HG03280 (cell line): ENCODE measurements around the gene ZNRF3.
"Not testable (repeated sequence)": the region's sequence is repeated elsewhere in the genome, so short reads cannot be mapped to it uniquely, and the experiment has no call there.

Experiments used
- ATAC-seq: cut with Tn5 transposase; IDR thresholded peaks from one replicate; pipeline ENCODE4 v1.9.1; 2021; ENCODE audit warnings: mild to moderate bottlenecking, moderate library complexity; ENCODE audit not compliant: unreplicated experiment

ZNRF3 gene

GRCh38 chr22:28905256-28905832, 22.0 kb downstream of the ZNRF3 start:
- ATAC-seq = no peak

DNA sequence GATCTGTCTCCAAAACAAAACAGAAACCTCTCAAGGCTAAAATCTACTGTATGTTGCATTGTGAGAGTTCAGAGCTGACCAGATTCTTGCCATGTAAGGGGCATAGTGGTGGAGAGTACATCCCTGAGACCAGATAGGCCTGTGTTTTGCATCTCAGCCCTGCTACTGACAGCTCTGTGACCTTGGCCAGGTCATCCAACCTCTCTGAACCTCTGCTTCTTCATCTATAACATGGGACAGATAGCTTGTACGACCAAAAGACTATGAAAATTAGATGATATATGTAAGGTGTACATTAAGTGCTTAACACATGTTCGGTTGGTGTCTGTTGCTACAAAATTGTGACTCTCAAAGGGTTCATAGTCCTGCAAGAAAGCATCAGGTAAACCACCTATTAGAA, 22.9 kb downstream of the ZNRF3 start:
- ATAC-seq = no peak

GRCh38 chr22:28907311-28908008, 24.1 kb downstream of the ZNRF3 start:
- ATAC-seq = no peak

DNA sequence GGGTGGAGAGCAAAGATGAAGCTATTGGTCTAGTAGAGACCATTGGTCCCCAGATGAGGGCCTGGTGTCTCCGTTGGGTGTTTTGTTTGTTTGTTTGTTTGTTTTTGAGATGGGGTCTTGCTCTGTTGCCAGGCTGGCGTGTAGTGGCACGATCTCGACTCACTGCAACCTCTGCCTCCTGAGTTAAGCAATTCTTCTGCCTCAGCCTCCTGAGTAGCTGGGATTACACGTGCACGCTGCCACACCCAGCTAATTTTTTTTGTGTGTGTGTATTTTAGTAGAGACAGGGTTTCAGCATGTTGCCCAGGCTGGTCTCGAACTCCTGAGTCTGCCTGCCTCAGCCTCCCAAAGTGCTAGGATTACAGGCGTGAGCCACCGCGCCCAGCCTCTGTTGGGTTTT, 25.4 kb downstream of the ZNRF3 start:
- not testable (repeated sequence) for ATAC-seq

GRCh38 chr22:28909375-28909774, 26.0 kb downstream of the ZNRF3 start:
- no peak for ATAC-seq

DNA sequence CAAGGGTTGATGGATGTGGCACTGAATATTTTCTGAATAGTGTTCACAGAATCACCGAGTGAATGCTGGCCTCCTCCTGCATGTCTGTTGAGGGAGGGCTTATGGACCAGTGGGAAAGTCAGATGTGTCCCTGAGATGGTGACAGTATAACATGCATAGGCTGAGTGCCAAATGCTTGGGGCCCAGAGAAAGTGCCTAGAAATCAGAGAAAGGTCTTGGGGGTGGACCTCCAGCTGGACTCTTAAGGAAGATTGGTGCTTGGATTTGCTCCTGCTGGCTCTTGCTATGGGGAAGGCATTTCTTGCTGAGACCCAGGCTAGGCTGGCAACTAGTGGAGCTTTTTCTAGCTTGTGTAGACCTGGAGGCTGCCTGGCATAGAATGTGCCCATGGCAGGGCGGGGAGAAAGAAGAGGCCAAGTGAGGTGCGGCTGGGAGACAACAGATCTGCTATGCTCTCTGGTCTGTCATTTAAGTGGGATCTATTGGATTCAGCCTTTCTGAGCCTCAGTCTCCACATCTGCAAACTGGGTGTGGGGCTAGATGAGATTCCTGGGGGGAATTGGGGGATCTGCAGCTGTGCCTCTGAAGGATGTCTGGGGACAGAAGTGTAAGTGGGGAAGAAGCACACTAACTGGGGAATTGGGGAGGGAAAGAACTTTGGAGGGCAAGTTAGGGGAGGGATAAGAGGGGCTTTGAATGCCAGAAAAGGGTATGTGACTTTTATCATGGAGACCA, 27.4 kb downstream of the ZNRF3 start:
- ATAC-seq = no peak

DNA sequence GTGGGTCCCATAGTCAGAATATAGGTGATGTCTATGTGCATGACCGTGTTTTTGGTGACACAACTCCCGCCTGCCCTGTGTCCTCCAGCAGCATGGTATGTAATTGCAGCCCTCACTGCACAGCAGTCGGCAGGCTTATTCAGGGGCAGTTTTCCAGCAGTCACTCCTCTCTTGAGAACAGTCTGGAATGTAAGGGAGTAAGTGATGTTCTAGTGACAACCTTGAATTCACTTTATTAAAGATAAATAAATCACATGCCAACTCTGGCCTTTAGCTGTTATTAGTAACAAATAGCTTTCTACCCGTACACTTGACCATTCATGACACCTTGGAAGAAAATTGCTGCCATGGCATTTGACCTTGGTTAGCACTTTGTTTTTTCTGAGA, 27.9 kb downstream of the ZNRF3 start:
- ATAC-seq = no peak

GRCh38 chr22:28911777-28912669, 28.7 kb downstream of the ZNRF3 start:
- no peak for ATAC-seq

DNA sequence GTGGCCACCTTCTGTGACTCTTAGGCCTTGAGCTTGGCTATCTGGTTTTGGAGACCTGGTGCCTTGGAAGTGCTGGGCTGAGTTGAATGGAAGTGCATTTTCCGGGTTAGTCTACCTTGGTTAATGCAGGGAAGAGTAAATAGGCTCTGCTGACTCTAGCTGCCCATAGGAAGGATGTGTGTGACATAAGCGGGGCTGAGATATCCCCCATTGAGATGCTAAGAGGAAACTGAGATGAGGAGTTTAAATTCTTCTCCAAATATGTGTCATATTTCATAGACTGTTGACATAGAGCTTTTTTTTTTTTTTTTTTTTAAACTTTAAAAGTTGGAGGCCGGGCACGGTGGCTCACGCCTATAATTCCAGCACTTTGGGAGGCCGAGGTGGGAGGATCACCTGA, 30.8 kb downstream of the ZNRF3 start:
- ATAC-seq = no peak

- ATAC-seq = no peak
Measured at GRCh38 chr22:28915969-28916368, 32.6 kb downstream of the ZNRF3 start.

- ATAC-seq = no peak
Measured at GRCh38 chr22:28917747-28918549, 34.6 kb downstream of the ZNRF3 start.

- no peak for ATAC-seq
Measured at GRCh38 chr22:28918550-28919271, 35.3 kb downstream of the ZNRF3 start.

DNA sequence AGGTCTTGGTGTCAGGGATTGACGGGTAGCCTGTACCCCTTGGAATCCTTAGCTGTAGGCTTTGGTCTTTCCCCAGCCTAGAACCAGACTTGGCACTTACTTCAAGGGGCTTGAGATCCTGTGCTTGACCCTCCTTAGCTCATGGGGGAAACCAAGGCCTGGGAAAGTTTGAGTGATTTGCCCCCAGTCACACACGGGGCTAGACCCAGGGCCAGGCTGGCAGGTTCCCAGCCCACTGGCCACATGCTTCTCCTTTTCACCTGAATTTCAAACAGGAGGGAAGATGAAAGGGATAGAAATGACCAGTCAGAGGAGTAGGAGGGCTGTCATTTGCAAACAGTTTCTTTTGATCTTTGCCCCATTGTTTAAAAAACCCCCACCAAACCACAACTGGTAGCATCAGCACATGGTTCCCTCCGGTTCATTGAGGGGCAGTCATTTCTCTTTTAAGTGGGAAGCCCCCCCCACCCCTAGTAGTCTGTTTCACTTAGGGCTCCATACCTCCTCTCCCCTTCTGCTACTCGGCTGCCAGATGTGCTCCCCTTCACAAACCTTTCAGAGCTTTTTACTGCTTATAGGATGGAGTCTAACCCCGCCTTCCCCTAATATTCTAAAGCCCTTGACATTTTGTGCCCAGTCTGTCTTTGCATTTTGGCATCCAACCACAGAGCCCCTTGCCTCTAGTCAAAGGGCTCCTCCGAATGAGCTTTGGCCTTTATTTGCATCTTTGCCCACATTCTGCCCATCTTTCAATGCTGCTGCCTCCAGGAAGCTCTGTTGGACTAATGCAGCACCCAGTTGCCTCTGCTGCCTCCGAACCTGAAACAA, 37.6 kb downstream of the ZNRF3 start:
- no peak for ATAC-seq

DNA sequence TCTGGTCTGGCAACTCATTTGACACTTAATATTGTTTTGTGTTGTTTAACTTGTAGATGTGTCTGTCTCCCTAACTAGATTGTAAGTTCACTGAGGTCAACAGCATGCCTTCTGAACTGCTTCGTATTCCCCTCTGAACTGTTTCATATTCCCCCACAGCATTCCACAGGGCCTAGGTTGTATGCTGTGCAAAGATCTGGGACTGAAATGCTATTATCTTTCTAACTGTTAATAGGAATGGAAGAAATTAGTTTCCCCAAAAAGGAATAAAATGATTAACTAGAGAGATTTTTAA, 38.2 kb downstream of the ZNRF3 start:
- ATAC-seq = no peak

GRCh38 chr22:28922540-28923244, 39.3 kb downstream of the ZNRF3 start:
- ATAC-seq = no peak

- ATAC-seq = no peak
Measured at GRCh38 chr22:28923826-28924732, 40.7 kb downstream of the ZNRF3 start.

GRCh38 chr22:28925916-28926315, 42.5 kb downstream of the ZNRF3 start:
- no peak for ATAC-seq
